Epithelial cell of esophagus (primary cell): Measurements from ENCODE around the gene CSKMT.
A peak's percentile ranks its signal among the peaks of the same experiment; 100 is the strongest.
"Not testable (repeated sequence)": the region's sequence is repeated elsewhere in the genome, so short reads cannot be mapped to it uniquely, and the experiment has no call there.

ENCODE experiments used
- DNase-seq: peaks from one replicate; pipeline ENCODE4 v3.0.0; 2010; ENCODE audit warnings: low read depth
- H3K4me3 ChIP-seq: 2 replicates; pipeline ENCODE4 v1.5.1; 2011; ENCODE audit warnings: mild to moderate bottlenecking, low read length, control low read depth
- TF ChIP-seq, protein P1 (sequence below): IDR thresholded peaks from 2 replicates; pipeline ENCODE4 v1.5.1; 2011; ENCODE audit warnings: low read depth, mild to moderate bottlenecking, low read length, control low read depth, inconsistent platforms; ENCODE audit not compliant: insufficient read depth; ENCODE audit errors: missing control alignments

CSKMT gene, protein sequence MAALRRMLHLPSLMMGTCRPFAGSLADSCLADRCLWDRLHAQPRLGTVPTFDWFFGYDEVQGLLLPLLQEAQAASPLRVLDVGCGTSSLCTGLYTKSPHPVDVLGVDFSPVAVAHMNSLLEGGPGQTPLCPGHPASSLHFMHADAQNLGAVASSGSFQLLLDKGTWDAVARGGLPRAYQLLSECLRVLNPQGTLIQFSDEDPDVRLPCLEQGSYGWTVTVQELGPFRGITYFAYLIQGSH

DNA sequence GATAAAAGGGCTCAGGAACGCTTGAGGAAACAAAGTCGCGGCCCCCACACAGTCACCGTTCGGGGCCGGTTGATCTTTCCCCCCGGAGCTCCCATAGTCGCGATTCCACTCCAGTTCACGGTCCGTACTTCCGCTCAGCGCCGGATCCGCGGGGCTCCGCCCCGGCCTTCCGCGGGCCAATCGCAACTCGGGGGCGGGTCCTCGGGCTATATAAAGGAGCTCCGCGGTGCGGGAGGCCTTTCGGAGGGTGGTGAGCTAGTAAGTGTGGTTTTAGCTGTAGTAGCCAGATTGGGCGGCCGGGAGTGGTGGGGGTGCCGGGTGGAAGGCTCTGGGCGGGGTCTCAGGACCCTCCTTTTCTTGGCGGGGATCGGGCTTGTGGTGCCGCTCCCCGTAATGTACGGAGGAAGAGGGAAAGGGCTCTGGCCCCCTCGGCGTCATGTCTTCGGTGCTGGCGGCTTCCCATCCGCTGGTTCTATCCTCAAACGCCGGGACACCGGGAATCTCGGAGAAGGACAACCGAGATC, at the start of gene CSKMT, which contains the start of gene C11orf98:
Gene CSKMT (plus strand): TSS at position 238 of the 524 bp plus-strand sequence. CDS start 568 bp downstream, outside the sequence.
Gene C11orf98 (minus strand): TSS at position 136 of the 524 bp plus-strand sequence. CDS start 41 bp downstream, at position 95.
- DNase-seq, result peak; percentile 91
- TF ChIP-seq, protein P1, sequence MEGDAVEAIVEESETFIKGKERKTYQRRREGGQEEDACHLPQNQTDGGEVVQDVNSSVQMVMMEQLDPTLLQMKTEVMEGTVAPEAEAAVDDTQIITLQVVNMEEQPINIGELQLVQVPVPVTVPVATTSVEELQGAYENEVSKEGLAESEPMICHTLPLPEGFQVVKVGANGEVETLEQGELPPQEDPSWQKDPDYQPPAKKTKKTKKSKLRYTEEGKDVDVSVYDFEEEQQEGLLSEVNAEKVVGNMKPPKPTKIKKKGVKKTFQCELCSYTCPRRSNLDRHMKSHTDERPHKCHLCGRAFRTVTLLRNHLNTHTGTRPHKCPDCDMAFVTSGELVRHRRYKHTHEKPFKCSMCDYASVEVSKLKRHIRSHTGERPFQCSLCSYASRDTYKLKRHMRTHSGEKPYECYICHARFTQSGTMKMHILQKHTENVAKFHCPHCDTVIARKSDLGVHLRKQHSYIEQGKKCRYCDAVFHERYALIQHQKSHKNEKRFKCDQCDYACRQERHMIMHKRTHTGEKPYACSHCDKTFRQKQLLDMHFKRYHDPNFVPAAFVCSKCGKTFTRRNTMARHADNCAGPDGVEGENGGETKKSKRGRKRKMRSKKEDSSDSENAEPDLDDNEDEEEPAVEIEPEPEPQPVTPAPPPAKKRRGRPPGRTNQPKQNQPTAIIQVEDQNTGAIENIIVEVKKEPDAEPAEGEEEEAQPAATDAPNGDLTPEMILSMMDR, result no peak
- H3K4me3 ChIP-seq, result peak within 1 kb of the TSS; percentile 99

DNA sequence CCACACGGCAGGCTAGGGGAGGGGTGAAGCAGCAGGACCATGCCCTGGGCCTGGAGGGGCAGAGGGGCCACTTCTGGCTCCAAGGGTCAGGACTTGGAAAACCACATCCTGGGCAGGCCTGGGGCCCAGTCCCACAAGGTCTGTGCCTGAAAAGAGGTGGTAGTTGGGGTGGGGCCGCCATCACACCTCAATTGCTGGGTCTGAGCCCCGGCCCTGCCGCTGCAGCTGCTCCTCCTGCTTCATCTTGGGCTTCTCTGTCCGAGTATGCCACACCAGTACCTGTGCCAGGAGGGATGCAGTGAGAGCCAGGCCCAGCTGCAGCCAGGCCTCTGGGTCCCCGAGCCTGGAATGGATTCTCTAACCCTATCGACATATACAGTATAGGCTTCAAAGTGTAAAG, 49.6 kb upstream of the CSKMT start:
- H3K4me3 ChIP-seq, result no peak overlapping the region
- TF ChIP-seq, protein P1, result no peak
- DNase-seq, result no peak

- not testable (repeated sequence) for DNase-seq
Observed at GRCh38 chr11:62616957-62617356, 48.2 kb upstream of the CSKMT start.

DNA sequence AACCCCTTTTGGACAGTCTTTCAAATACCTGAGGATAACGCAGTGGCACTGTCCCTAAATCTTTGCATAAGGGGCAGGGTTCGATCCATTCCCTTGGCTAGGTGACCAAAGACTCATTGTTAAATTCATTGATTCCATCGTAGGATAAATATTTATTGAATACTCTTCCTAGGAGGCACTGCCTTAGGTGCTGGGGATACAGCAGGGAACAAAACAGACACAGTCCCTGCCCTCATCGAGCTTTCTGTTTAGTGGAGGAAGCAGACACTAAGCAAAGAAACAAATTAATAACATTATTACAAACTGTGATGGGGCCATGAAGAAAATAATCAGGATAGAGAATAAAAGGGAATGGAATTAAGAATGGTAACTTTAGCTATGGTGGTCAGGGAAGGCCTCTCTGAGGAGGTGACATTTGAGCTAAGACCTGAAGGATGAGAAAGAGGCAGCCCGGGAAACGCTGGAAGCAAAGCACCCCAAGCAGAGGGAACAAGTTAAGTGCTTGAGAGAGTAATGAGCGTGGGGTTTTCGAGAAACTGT, 44.0 kb upstream of the CSKMT start:
- H3K4me3 ChIP-seq, result peak overlapping the region; percentile 88
- no peak for DNase-seq
- TF ChIP-seq, protein P1, result no peak

More at GRCh38 chr11:62616957-62617356, 48.2 kb upstream of the CSKMT start:
- H3K4me3 ChIP-seq, result not testable (repeated sequence)

GRCh38 chr11:62621567-62622470, 43.3 kb upstream of the CSKMT start, which contains the start of gene B3GAT3:
B3GAT3 (minus strand) TSS chr11:62621986; CDS start chr11:62621947, 39 bp downstream.
- peak within 1 kb of the TSS; percentile 88 for H3K4me3 ChIP-seq
- TF ChIP-seq, protein P1, result no peak
- DNase-seq, result peak; percentile 99

DNA sequence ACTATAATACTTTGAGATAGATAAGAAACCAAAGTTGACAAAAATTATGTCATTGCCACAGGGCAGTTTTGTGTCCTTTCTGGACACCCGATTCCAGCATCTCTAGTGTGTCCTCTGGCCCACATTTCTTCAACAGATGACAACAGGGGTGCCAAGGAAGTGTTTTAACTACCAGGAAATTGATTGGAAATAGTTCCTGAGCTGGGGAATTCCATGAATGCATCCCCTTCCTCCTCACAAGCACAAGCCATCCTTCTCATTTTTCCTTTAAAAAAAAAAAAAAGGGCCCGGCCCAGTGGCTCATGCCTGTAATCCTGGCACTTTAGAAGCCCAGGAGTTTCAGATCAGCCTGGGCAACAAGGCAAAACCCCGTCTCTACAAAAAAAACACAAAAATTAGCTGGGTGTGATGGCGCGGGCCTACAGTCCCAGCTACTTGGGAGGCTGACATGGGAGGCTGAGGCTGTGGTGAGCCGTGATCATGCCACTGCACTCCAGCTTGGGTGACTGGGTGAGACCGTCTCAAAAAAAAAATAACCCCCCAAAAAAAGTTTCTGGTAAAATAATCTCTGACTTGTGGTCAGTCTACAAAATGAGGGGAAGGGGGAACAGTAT, 42.5 kb upstream of the CSKMT start:
- TF ChIP-seq, protein P1, result no peak
- no peak for DNase-seq
- no peak overlapping the region for H3K4me3 ChIP-seq
